GDM1 (cell line): Measurements from ENCODE around the gene CCDC78.
"Not testable (repeated sequence)": the region's sequence is repeated elsewhere in the genome, so short reads cannot be mapped to it uniquely, and the experiment has no call there.

Source experiments
- DNase-seq: peaks from one replicate; lab custom pipeline; 2025; lab: John Stamatoyannopoulos, UW

Gene CCDC78

DNA sequence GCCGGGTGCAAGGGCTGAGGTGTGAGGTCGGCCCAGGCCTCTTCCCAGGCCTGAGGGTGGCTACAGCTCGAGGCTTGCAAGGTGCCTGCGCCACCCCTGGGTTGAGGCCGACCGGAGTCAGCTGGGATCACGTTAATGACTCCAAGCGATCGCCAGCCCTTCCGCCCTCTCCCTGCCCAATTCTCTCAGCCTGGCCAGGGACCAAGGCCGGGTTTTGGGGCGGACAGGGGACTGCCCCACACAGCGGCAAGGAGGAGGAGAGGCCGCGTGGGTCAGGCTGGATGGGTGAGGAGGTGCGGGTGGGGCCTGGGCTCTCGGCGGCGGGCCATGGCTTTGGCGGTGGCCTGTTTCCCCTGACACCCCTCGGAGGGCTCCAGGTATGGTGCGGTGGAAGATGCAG lies 32.9 kb downstream of the CCDC78 start:
- DNase-seq, result no peak

DNA sequence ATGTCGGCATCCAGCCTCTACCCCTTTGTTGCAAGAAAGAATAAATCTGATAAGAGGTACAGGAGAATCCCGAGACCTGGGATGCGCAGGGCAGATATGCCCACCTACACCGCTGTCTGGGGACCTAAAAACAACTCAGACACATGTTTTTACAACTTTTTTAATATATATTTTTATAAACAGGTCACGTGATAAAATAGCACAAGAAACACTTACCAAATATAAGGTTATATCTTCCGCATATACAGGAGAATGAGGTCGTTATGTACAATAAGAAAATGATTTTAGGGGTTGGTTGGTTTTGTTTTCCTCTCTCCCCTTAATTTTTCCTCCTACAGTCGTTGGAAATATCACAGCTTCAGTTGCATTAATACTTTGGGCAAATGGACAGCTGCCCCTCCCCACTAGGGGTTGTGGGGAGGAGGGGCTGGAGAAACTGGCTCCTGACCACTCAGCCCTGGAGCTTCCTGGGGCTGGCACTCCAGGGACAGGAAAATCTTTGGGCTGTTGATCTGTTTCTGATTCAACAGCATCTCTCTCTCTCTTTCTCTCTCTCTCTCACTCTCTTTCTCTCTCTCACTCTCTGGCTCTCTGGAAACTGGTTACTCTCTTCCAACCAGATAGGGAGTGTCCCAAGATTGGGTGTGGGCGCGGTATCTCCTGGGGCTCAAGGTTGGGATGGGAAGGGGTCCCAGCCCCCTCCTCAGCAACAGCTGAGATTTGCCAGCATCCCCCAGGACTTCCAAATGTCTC lies 33.7 kb downstream of the CCDC78 start:
- no peak for DNase-seq

DNA sequence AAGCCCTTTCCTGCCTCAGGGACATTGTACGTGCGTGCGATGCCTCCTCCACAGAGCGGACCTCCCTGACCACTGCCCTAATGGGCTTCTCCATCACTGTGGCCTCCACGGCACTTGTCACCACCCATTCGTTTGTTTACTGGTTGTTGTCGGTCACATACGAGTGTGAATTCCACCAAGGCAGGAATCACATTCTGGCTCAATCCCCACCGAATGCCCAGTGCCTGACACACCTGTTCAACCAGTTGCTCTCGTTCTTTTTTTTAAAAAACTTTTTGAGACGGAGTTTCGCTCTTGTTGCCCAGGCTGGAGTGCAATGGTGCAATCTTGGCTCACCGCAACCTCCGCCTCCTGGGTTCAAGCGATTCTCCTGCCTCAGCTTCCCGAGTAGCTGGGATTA lies 35.0 kb downstream of the CCDC78 start:
- not testable (repeated sequence) for DNase-seq

DNA sequence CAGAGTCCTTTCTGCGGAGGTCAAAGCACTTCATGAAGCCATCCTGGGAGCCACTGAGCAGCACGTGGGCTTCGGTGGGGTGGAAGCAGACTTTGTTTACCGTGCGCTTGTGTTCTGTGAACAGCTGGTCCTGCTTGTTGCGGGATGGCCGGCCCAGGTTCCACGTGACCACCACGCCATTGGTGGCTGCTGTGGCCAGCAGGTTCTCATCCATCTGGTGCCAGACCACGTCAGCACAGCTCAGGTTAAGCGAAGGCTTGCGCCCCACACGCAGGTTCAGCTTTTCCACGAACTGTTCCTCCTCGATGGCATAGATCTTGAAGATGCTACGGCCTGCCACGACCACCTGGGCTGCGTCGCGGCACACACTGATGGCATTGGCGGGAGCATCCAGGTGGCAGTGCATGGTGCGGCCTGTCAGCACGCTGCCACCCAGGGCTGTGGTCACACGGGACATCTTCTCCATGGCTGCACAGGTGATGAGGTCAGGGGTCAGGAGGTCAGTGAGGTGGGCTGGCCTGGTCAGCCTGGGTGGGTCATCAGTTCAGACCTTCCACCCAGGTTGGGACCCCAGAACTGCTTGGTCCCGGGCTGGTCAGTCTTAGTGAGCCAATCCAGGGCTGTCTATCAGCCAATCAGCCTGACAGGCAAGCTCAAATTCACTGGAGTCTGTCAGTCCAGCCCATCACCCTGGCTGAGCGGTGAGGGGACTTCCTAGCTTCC lies 36.9 kb downstream of the CCDC78 start:
- DNase-seq, result no peak

DNA sequence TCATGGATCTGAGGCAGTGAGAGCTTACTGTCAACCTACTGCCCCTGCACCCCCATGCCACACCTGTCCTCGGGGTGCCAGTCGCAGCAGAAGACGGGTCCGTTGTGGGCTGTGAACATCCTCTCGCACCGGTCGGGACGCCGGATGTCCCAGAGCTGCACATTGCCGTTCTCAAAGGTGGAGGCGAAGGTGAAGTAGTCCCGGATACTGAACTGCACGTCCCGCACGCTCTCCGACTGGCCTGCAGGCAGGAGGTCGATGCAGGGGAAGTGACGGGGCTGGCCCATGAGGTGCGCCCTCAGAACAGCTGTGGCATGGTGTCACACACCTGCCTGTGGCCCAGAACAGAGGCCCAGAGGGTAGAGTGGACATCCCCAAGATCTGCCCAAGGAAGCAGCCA lies 38.7 kb downstream of the CCDC78 start:
- no peak for DNase-seq

DNA sequence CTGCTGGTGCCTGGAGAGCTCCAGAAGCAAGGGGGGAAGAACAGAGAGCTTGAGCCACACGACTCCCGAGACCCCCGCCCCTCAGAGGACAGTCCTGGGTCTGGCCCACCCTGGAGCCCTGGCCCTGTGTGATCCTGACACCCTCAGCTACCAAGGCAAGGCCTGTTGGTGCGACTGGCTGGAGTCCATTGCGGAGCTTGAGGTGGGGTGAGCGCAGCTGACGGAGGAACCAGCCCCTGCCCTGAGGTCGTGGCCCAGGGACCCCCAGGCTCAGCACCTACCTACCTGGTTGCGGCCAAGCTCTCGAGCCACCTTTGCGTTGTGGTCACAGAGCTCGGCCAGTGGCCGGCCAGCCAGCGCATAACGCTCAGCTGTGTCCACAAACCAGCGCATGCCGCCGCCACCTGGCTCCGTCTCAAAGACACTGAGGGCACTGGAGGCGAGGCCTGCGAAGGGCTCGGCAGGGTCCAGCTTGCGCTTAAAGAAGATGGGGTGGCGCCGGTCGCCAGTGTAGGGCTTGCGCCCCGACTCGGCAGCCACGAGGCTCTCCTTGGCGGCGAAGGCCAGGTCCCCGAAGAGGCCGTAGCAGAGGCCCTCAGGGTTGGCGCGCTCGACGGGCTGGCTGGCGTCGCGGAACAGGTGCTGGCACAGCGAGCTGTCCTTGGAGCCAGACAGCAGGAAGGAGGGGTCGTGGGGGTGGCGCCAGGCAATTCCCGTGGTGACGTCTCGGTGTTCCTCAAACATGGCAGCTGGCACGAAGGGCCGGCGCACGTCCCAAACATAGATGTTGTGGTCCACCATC lies 39.6 kb downstream of the CCDC78 start:
- no peak for DNase-seq

DNA sequence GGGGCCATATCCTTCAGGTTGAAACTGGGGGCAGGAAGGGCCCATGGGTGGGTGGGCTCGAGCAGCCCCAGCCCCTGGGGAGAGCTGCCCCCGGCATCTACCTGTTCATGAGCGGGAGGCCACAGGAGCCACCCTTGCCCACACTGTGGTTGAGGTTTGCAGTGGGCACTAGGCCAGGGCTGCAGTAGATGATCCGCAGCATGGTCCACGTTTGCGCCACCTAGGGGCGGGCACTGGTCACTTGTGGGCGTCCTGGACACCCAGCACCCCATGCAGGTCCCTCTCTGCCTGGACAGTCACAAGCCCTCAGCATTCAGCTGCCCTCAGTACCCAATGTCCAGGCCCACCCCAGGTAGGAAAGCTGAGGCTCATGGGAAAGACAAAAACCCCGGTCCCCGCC lies 40.3 kb downstream of the CCDC78 start:
- no peak for DNase-seq

DNA sequence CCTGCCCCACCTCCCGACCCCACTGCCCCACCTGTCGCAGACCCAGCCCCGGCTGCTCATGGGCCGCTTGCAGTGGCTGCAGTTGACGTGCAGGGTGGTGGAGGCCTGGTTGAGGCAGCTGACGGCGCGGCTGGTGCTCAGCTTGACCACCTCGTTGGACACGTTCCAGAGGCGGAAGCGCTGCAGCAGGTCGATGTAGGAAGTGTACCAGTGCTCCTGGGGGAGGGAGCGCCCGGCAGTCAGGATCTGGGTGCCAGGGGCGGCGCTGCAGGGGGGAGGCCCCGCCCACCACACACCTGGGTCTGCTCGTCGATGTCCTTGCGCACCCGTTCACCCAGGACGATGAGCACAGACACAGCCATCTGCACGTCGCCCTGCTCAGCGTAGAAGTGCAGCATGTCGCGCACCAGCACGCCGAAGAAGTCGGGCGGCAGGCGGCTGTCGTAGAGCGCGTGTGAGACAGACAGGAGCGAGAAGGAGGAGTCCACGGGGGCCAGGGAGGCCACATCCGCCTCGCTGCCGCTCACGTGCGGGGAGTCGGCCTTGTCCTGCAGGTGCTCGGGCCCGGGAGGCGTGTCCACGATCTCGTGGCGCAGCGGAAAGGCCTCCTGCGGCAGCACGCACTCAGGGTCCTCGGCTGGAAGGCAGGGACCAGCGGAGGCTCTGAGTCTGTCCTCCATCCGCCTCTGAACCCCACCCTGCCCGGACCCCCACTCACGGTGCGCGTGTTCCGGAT lies 41.1 kb downstream of the CCDC78 start:
- no peak for DNase-seq

DNA sequence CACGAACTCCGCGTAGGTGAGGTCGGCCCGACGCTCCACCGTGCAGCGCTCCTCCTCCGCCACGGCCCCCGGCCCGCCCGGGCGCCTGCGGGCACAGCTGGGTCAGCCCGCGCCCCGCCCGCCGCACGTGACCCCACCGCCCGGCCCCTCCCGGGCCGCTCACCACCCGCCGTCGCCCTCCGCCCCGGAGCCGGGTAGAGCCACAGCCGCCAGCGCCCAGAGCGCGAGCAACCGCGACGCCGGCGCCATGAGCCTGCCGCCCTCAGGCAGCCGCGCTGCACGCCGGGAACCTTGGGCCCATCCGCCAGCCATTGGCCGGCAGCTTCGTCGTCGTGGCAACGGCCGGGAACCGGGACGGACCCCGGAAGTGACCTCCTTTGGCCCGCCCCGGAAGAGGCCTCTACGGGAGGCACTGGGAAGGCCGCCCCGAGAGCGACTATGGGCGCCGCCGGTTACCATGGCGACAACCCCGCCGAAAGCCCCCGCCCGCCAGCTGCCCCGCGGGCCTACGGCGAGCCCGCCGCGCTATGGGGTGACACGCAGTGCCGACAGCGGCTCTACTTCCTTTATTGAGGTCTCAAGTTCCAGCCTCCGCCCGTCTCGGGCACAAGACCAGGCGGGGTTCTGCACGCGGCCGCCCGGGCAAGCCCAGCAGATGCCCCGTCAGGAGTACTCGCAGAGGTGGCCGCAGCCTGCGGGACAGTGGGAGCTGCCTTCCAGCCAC lies 42.0 kb downstream of the CCDC78 start, which contains the start of gene JMJD8:
JMJD8 (minus strand) TSS at position 264 of the 724 bp plus-strand sequence; CDS start at position 249, 15 bp downstream.
- peak; percentile 87 for DNase-seq

DNA sequence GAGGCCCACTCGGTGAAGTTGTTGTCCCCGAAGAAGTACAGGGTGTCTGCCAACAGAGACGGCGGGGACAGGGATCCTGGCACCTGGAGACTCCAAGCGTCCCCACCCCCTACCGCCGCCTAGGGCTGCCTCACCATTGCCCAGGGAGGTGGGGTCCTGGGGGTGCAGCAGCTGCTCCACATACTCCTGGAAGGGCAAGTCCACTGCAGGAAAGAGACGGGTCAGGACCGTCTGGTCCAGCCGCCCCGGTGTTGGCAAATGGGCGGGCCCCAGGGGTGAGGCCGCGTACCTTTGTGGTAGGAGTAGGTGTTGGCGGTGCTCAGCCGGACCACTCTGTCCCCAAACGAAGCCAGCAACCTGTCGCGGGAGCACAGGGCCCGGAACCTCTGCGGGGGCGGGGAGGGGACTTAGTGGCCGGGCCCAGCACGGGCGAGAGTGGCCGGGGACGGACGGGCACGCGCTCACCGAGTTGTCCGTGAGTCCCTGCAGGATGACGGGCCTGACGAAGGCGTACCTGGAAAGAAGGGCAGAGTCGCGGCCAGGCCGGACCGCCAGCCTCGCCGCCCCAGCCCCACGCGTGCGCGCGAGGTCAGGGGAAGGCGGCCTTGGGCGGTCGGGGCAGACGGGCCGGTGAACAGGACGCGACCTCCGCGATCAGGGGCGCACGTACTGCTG lies 42.7 kb downstream of the CCDC78 start:
- DNase-seq, result no peak

DNA sequence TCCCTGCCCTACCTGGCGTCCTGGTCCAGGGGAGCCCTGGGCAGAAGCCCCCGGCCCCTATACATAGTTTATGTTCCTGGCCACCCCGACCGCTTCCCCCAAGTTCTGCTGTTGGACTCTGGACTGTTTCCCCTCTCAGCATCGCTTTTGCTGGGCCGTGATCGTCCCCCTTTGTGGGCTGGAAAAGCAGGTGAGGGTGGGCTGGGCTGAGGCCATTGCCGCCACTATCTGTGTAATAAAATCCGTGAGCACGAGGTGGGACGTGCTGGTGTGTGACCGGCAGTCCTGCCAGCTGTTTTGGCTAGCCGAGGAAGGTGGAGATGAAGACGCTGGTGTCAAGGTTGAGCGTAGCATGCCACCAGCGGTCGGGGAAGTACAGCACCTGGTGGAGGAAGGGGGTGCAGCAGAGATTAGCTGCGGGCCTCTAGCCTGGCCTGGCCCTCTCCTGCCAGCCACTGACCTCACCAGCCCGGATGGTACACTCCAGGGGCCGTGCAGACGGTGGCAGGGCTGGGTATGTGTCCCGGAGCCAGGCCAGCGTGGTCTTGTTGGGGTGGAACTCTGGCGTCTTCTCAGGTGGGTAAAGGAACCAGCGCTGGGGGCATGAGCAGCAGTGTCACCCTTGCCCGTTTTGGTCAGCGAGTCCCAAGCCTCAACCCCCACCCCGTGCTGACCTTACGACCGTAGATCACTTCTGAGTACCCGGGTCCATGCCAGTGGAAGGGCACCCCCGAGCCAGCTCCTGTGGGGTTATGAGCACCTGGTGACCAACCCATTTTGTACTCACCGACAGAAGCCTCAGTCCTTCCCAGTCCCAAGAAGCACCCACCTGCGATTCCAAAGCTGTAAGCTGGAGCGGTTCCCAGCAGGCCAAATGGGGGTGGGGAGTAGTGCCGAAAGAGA lies 43.5 kb downstream of the CCDC78 start:
- DNase-seq, result no peak

DNA sequence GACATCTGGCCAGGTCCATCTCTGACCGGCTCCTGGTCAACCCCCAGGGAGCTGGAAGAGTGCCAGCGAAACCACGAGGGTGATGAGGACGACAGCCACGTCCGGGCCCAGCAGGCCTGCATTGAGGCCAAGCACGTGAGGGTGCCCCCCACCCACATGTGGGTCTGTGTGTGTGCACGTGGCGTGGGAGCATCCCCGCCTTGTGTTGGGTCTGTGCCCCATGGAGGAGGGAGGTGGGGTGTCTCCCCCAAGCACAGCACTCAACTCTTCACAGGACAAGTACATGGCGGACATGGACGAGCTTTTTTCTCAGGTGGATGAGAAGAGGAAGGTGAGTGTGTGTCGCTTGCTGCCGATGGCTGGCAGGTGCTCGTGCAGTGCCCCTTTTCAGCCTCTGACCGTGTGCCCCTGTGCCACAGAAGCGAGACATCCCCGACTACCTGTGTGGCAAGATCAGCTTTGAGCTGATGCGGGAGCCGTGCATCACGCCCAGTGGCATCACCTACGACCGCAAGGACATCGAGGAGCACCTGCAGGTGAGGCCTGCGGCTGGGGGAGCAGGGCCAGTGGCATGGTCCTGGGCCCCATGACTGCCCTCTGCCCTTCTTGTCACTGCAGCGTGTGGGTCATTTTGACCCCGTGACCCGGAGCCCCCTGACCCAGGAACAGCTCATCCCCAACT lies 44.4 kb downstream of the CCDC78 start:
- DNase-seq, result no peak

DNA sequence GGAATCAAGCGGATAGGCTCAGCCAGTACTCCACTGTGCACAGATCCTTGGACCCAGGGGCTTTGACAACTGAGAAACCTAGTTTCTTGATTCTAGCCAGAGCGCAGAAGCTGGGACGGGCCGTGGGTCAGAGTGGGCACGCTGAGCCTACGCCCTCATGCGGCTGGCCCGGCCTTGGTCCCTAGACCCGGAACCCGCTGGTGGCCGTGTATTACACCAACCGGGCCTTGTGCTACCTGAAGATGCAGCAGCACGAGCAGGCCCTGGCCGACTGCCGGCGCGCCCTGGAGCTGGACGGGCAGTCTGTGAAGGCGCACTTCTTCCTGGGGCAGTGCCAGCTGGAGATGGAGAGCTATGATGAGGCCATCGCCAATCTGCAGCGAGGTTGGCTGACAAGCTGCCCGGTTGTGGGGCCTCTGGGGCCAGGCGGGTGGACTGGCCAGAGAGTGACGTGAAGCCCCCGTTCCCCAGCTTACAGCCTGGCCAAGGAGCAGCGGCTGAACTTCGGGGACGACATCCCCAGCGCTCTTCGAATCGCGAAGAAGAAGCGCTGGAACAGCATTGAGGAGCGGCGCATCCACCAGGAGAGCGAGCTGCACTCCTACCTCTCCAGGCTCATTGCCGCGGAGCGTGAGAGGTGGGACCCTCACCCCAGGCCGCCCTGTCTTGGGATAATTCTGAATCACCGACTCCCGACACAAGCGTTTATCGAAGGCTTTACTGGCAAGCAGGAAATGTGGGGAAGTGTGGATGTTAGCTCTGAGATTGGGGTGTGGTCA lies 45.1 kb downstream of the CCDC78 start:
- no peak for DNase-seq

DNA sequence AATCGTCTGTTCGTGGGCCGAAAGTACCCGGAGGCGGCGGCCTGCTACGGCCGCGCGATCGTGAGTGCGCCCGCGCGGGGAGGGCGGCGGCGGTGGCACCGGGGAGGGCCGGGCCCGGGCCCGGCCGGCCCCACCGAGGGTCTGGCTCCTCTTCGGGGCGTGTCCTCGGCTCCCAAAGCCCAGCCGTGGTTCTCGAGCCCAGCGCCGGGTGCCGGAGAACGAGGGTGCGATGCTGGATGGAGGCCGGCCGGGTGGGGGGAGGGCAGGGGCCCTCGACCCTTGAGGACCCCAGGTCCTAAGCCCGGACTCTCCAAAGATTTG lies 45.7 kb downstream of the CCDC78 start:
- DNase-seq, result no peak

DNA sequence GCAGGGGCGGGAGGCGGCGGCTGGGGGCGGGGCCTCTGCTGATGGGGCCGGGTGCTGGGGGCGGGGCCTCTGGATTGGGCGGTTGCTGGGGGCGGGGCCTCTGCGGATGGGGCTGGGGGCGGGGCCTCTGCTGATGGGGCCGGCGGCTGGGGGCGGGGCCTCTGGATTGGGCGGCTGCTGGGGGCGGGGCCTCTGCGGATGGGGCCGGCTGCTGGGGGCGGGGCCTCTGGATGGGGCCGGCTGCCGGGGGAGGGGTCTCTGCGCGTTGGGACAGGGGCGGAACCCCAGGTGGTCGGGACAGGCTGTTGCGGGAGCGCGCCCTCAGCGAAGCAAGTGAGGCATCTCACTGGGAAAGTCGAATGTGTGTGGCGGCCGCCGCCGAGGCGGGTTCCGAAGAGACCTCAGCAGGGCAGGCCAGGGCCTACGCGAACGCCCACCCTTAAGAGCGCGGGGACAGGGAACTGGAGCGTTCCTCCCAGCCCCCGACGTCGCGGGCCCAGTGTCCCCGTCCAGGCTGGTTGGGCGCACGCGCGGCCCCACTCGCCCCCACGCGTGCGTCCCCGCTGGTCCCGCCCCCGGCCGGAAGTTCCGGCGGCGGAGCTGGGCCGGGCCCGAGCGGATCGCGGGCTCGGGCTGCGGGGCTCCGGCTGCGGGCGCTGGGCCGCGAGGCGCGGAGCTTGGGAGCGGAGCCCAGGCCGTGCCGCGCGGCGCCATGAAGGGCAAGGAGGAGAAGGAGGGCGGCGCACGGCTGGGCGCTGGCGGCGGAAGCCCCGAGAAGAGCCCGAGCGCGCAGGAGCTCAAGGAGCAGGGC lies 46.2 kb downstream of the CCDC78 start, which contains the start of gene STUB1:
STUB1 (plus strand) TSS at position 597 of the 811 bp plus-strand sequence; CDS start at position 713, 116 bp downstream.
- peak; percentile 80 for DNase-seq

DNA sequence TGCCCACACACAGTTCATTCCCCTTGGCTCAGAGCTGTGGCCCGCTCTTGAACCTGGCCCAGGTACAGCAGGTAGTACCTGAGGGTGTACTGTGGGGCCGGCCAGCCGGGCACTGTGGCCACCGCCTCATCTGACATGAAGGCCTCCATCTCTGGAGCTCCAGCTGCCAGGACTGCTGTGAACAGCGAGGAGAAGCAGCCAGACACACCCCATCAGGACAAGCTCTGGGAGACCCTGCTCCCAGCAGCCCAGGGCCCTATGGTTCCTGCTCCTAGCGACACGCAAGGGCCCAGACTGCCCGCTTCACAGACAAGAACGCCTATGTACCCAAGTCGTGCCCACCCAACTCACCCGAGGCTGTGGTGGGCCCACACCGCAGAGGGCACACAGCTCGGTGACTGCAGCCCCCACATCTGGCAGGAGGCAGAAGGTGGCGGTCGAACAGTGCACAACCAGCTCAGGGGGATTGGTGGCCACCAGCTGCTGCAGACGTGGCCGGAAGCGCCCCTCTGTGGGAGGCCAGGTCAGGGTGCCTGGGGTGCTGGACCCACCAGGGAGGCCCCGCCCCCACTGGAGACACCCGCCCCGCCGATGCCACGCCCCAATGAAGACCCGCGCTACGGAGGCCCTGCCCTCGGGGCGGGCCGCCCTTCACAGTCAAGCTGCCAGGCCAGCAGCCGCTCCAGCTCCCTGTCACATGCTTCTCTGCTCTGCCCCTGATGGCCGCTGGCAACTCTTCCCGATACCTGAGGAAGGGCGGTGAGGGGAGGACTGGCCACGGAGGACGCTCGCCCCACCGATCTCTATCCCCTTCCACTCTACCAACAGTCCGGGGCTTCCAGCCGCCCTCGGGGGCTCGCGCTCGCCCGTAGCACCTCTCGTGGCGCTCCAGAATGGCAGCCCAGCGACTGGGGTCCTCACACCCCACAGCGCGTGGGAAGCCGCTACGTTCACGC lies 47.1 kb downstream of the CCDC78 start:
- DNase-seq, result peak; percentile 45
